Keratinocyte (primary cell): ENCODE data around the gene RAE1. TPM values are rescaled to one million over a fixed set of nuclear protein-coding genes. Genes with fewer than 3 reads are reported as not detected.

Experiments used
- DNase-seq: peaks from one replicate; pipeline ENCODE4 v3.0.0-alpha.2; 2011; ENCODE audit warnings: low read depth, missing footprints, low spot score
- FAIRE-seq: peaks from 2 replicates; lab custom pipeline; 2011; peaks lifted over from hg19 to GRCh38; lab: Jason Lieb, UNC
- H2AFZ ChIP-seq: 2 replicates; pipeline ENCODE4 v1.6.0; 2012; ENCODE audit warnings: low read length, control low read depth, inconsistent platforms; ENCODE audit not compliant: control insufficient read depth
- H3K27ac ChIP-seq: 2 replicates; pipeline ENCODE4 v1.5.1; 2011; ENCODE audit warnings: low read length; ENCODE audit not compliant: control insufficient read depth, insufficient read depth
- H3K27me3 ChIP-seq: 3 replicates; pipeline ENCODE4 v1.6.0; 2011; ENCODE audit warnings: low read length; ENCODE audit not compliant: control insufficient read depth, insufficient read depth; ENCODE audit errors: extremely low read depth
- H3K36me3 ChIP-seq, 2 experiments: 2 replicates in 1 of 2; 3 replicates in 1 of 2; pipeline ENCODE4 v1.5.1; 2011; ENCODE audit warnings: low read length in 2 of 2, mild to moderate bottlenecking in 1 of 2; ENCODE audit not compliant: control insufficient read depth in 2 of 2, insufficient read depth in 2 of 2; ENCODE audit errors: extremely low read depth in 1 of 2
- H3K4me1 ChIP-seq: 3 replicates; pipeline ENCODE4 v1.5.1; 2011; ENCODE audit warnings: low read length; ENCODE audit not compliant: control insufficient read depth, insufficient read depth; ENCODE audit errors: extremely low read depth
- H3K4me2 ChIP-seq: 3 replicates; pipeline ENCODE4 v1.6.0; 2011; ENCODE audit warnings: low read depth, low read length; ENCODE audit not compliant: control insufficient read depth, insufficient read depth; ENCODE audit errors: extremely low read depth
- H3K4me3 ChIP-seq, 3 experiments: fragments of 200-600 bp in 1 of 3; sonication (generic) in 1 of 3; 2 replicates in 2 of 3; 3 replicates in 1 of 3; pipeline ENCODE4 v1.5.1; 2011 to 2016; ENCODE audit warnings: low read length in 3 of 3, mild to moderate bottlenecking in 3 of 3, control low read depth in 2 of 3, inconsistent platforms in 1 of 3, low read depth in 1 of 3, mixed read lengths in 1 of 3, mixed run types in 1 of 3, moderate library complexity in 1 of 3; ENCODE audit not compliant: control insufficient read depth in 2 of 3, insufficient read depth in 2 of 3; ENCODE audit errors: extremely low read depth in 1 of 3
- H3K79me2 ChIP-seq: 2 replicates; pipeline ENCODE4 v1.6.0; 2012; ENCODE audit warnings: low read length; ENCODE audit not compliant: control insufficient read depth, insufficient read depth
- H3K9ac ChIP-seq: 3 replicates; pipeline ENCODE4 v1.6.0; 2011; ENCODE audit warnings: low read length; ENCODE audit not compliant: control insufficient read depth, insufficient read depth; ENCODE audit errors: extremely low read depth
- H3K9me1 ChIP-seq: 3 replicates; pipeline ENCODE4 v1.6.0; 2011; ENCODE audit warnings: low read length; ENCODE audit not compliant: control insufficient read depth, insufficient read depth; ENCODE audit errors: extremely low read depth
- H3K9me3 ChIP-seq: 2 replicates; pipeline ENCODE4 v1.5.1; 2012; ENCODE audit warnings: low read depth, low read length; ENCODE audit not compliant: control insufficient read depth
- H4K20me1 ChIP-seq: 3 replicates; pipeline ENCODE4 v1.6.0; 2011; ENCODE audit warnings: low read length; ENCODE audit not compliant: control insufficient read depth, insufficient read depth; ENCODE audit errors: extremely low read depth
- CTCF ChIP-seq, 3 experiments: IDR thresholded peaks in 1 of 3; conservative IDR thresholded peaks in 1 of 3; optimal IDR thresholded peaks in 1 of 3; 2 replicates in 2 of 3; 3 replicates in 1 of 3; pipeline versions ENCODE3 to v1.5.1; 2011; ENCODE audit warnings: low read length in 3 of 3, mild to moderate bottlenecking in 3 of 3, moderate library complexity in 2 of 3, control low read depth in 1 of 3, inconsistent platforms in 1 of 3; ENCODE audit not compliant: insufficient read depth in 2 of 3; ENCODE audit errors: extremely low read depth in 1 of 3
- EZH2 ChIP-seq: IDR thresholded peaks from one replicate; pipeline ENCODE4 v1.6.1; 2012; ENCODE audit warnings: inconsistent platforms, mild to moderate bottlenecking, low read length, moderate library complexity
- dilution Hi-C: fragments of 300-500 bp; cut with MboI; formaldehyde crosslinking; loops from one replicate; pipeline ENCODE4 v1.7.0; 2020; ENCODE audit warnings: low sequenced_read_pairs; ENCODE audit not compliant: extremely low pct_ligation_motif_present
- polyA plus RNA-seq, 5 experiments: library from polyadenylated mRNA; depleted of rRNA in 3 of 5; stranded (reverse) in 3 of 5; stranded (forward) in 1 of 5; unstranded in 1 of 5; fragments of >200 nt; gene quantifications; 1 replicate in 1 of 5; 2 replicates in 3 of 5; 3 replicates in 1 of 5; pipeline versions ENCODE4 v1.2.1 to v1.2.3, GENCODE V29; 2011 to 2012; ENCODE audit warnings: missing spikeins in 2 of 5, low read depth in 1 of 5, low replicate concordance in 1 of 5

Gene RAE1
- polyA plus RNA-seq, 1 donor (not counting 4 experiments of a cell fraction or from before 2014, with no cell fraction given), result 32.4 TPM

GRCh38 chr20:57352305-57352704 lies 1.2 kb downstream of the RAE1 start:
- peaks cover 37% of the 10 kb centered on the region for H3K79me2 ChIP-seq
- H3K36me3 ChIP-seq, result peaks cover 14 to 25% of the 10 kb centered on the region in 2 experiments
- H3K4me3 ChIP-seq, result peak overlapping the region in 2 of 3 experiments; percentile 65 to 96
- H3K4me1 ChIP-seq, result peaks cover 11% of the 10 kb centered on the region
- peak overlapping the region; percentile 92 for H3K9ac ChIP-seq
- H3K9me1 ChIP-seq, result no peaks in the 10 kb centered on the region
- peak overlapping the region; percentile 72 for H3K4me2 ChIP-seq
- dilution Hi-C loops, result no loop called here
- FAIRE-seq (no peak), DNase-seq (no peak)
- no peaks in the 10 kb centered on the region for H3K9me3 ChIP-seq
- TF ChIP-seq EZH2, result no peak
- TF ChIP-seq CTCF (optimal IDR thresholded peaks at IDR 0.05 in 1 of 3, IDR thresholded peaks at IDR 0.05 in 1 of 3, conservative IDR thresholded peaks at IDR 0.05 in 1 of 3; ENCODE audit: extremely low read depth in 1 of 3, insufficient read depth in 2 of 3, low read length in 3 of 3), result no peak
- no peak overlapping the region for H2AFZ ChIP-seq
- peak overlapping the region; percentile 91 for H3K27ac ChIP-seq
- no peaks in the 10 kb centered on the region for H3K27me3 ChIP-seq
- H4K20me1 ChIP-seq, result no peaks in the 10 kb centered on the region

- dilution Hi-C loops, result no loop called here
- TF ChIP-seq CTCF (optimal IDR thresholded peaks at IDR 0.05 in 1 of 3, IDR thresholded peaks at IDR 0.05 in 1 of 3, conservative IDR thresholded peaks at IDR 0.05 in 1 of 3; ENCODE audit: extremely low read depth in 1 of 3, insufficient read depth in 2 of 3, low read length in 3 of 3), result no peak
- no peak for TF ChIP-seq EZH2
These were observed 2.3 kb downstream of the RAE1 start for GRCh38 chr20:57353351-57353750.

More at GRCh38 chr20:57353351-57353750, 2.3 kb downstream of the RAE1 start:
- Histone ChIP-seq H3K4me3 (no peak overlapping the region), H2AFZ (no peak overlapping the region), H3K9ac (no peak overlapping the region), H3K9me1 (no peaks in the 10 kb centered on the region), H4K20me1 (no peaks in the 10 kb centered on the region), H3K4me1 (peaks cover 11% of the 10 kb centered on the region), H3K9me3 (no peaks in the 10 kb centered on the region), H3K79me2 (peaks cover 37% of the 10 kb centered on the region), H3K36me3 (peaks cover 14 to 25% of the 10 kb centered on the region in 2 experiments), H3K27me3 (no peaks in the 10 kb centered on the region), H3K27ac (no peak overlapping the region), H3K4me2 (no peak overlapping the region)
- FAIRE-seq (no peak), DNase-seq (no peak)
